Measurements from ENCODE around the gene NEURL1. TPM values are rescaled to one million over a fixed set of nuclear protein-coding genes. Genes with fewer than 3 reads are reported as not detected.
"Not testable (repeated sequence)": the region's sequence is repeated elsewhere in the genome, so short reads cannot be mapped to it uniquely, and the experiment has no call there.

The NEURL1 gene
- total RNA-seq, 1 experiment from 2014 or later: not detected

GRCh38 chr10:103513380-103514060, 20.0 kb downstream of the NEURL1 start:
- DNase-seq (ENCODE audit: low read depth): no peak

- no peak for DNase-seq (ENCODE audit: low read depth)
Observed at GRCh38 chr10:103514244-103514643, 20.7 kb downstream of the NEURL1 start.

- DNase-seq (ENCODE audit: low read depth): peak; percentile 24
Observed at GRCh38 chr10:103517234-103518085, 24.0 kb downstream of the NEURL1 start.

- no peak for DNase-seq (ENCODE audit: low read depth)
Observed at GRCh38 chr10:103519798-103520197, 26.3 kb downstream of the NEURL1 start.

- not testable (repeated sequence) for DNase-seq (ENCODE audit: low read depth)
Observed at GRCh38 chr10:103522006-103522405, 28.5 kb downstream of the NEURL1 start.

GRCh38 chr10:103523683-103524082, 30.2 kb downstream of the NEURL1 start:
- no peak for DNase-seq (ENCODE audit: low read depth)

- DNase-seq (ENCODE audit: low read depth): no peak
Observed at GRCh38 chr10:103525901-103526300, 32.4 kb downstream of the NEURL1 start.

- peak; percentile 70 for DNase-seq (ENCODE audit: low read depth)
Observed at GRCh38 chr10:103527476-103527875, 34.0 kb downstream of the NEURL1 start.

GRCh38 chr10:103528549-103528948, 35.0 kb downstream of the NEURL1 start:
- no peak for DNase-seq (ENCODE audit: low read depth)

GRCh38 chr10:103529539-103529938, 36.0 kb downstream of the NEURL1 start:
- DNase-seq (ENCODE audit: low read depth): no peak

GRCh38 chr10:103533827-103534226, 40.3 kb downstream of the NEURL1 start:
- DNase-seq (ENCODE audit: low read depth): no peak

GRCh38 chr10:103534621-103535498, 41.4 kb downstream of the NEURL1 start:
- no peak for DNase-seq (ENCODE audit: low read depth)

- DNase-seq (ENCODE audit: low read depth): no peak
Observed at GRCh38 chr10:103535595-103535994, 42.1 kb downstream of the NEURL1 start.

GRCh38 chr10:103539751-103540150, 46.2 kb downstream of the NEURL1 start:
- DNase-seq (ENCODE audit: low read depth): no peak

GRCh38 chr10:103540722-103541121, 47.2 kb downstream of the NEURL1 start:
- no peak for DNase-seq (ENCODE audit: low read depth)

GRCh38 chr10:103541616-103542015, 48.1 kb downstream of the NEURL1 start:
- no peak for DNase-seq (ENCODE audit: low read depth)

- peak; percentile 46 for DNase-seq (ENCODE audit: low read depth)
Observed at GRCh38 chr10:103542764-103543616, 49.5 kb downstream of the NEURL1 start.

- DNase-seq (ENCODE audit: low read depth): no peak
Observed at GRCh38 chr10:103543617-103544525, 50.4 kb downstream of the NEURL1 start.

GRCh38 chr10:103544657-103545310, 51.3 kb downstream of the NEURL1 start:
- DNase-seq (ENCODE audit: low read depth): no peak

All from Daoy (cell line).